Calu3 (cell line): ENCODE results near the gene SORCS3. TPM values are rescaled to one million over a fixed set of nuclear protein-coding genes. Genes with fewer than 3 reads are reported as not detected.

Source experiments
- BruUV-seq: library from RNA; stranded (reverse); fragments of 400-500 nt; replicated peaks from 2 replicates; lab custom pipeline; 2021; lab: Mats Ljungman, UMichigan
- CTCF ChIA-PET: fragments of 300-600 bp; sonication (Branson Sonifier 250); formaldehyde crosslinking; loops from one replicate; lab custom pipeline; 2022; ENCODE audit warnings: antibody characterized with exemption; lab: Charles Lee
- DNase-seq: peaks from one replicate; pipeline ENCODE4 v3.0.0; 2022
- H3K27ac Mint-ChIP-seq: one replicate; pipeline ENCODE4 v1.8.0; 2022; ENCODE audit warnings: mixed read lengths; ENCODE audit not compliant: unreplicated experiment
- H3K27me3 Mint-ChIP-seq: one replicate; pipeline ENCODE4 v1.8.0; 2022; ENCODE audit warnings: mixed read lengths; ENCODE audit not compliant: unreplicated experiment
- H3K36me3 Mint-ChIP-seq: one replicate; pipeline ENCODE4 v1.8.0; 2022; ENCODE audit warnings: mild to moderate bottlenecking, moderate library complexity, mixed read lengths; ENCODE audit not compliant: insufficient read depth, unreplicated experiment
- H3K4me1 Mint-ChIP-seq: one replicate; pipeline ENCODE4 v1.8.0; 2022; ENCODE audit warnings: mild to moderate bottlenecking, low read depth, mixed read lengths; ENCODE audit not compliant: unreplicated experiment
- H3K4me3 Mint-ChIP-seq: one replicate; pipeline ENCODE4 v1.8.0; 2022; ENCODE audit warnings: mild to moderate bottlenecking, low read depth, moderate library complexity, mixed read lengths; ENCODE audit not compliant: unreplicated experiment
- H3K9me3 Mint-ChIP-seq: one replicate; pipeline ENCODE4 v1.8.0; 2022; ENCODE audit warnings: low read depth, mixed read lengths; ENCODE audit not compliant: unreplicated experiment
- intact Hi-C: fragments of 100-400 bp; cut with micrococcal nuclease; formaldehyde crosslinking; loops from one replicate; pipeline ENCODE4 v1.10.0; 2022; ENCODE audit not compliant: unreplicated experiment
- total RNA-seq: library from RNA; stranded (reverse); gene quantifications from 2 replicates; pipeline ENCODE4 v1.2.3, GENCODE V29; 2022
- TF ChIP-seq, protein P1 (sequence below): fragments of 200-600 bp; IDR thresholded peaks from one replicate; pipeline ENCODE4 v1.8.0; 2022; ENCODE audit warnings: antibody characterized with exemption; ENCODE audit not compliant: unreplicated experiment

The SORCS3 gene
- total RNA-seq, 1 experiment from 2014 or later, result not detected

DNA sequence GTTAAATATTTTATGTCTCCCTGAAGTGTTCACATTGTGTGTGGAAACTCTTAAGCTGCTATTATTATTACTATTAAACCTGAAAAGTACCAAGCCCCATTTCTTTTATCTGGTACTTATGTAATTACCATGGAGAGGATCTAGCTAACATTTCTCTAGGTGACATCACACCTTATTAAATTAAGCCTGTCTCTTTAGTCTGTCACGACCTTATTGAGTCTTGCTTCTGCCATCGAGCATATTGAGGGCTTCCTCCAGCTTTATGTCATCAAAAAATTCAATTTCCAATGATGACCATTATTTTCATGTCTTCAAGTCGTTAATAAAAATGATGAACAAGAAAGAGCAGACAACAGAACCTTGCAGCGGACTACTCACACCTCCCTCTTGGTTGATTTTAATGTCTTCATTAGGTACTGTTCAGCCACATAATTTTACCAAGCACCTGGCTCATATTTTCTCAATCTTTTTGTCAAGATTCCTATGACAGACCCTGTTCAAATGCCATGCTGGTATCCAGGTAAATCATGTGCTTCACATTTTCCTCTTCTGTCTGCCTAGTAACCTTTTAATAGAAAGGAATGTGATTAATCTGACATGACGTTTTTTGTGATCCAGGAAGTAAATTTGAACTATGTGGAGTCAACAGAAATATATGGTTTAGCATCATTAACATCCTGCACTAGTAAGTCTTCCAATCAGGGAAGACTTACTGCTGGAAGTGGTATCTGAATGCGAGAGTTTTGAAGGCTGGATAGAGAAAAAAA lies 556.7 kb downstream of the SORCS3 start:
- H3K4me1 Mint-ChIP-seq, result no peaks in the 10 kb centered on the region
- no TSS peak for BruUV-seq
- intact Hi-C loops, result no loop called here
- H3K9me3 Mint-ChIP-seq, result peaks cover 9% of the 10 kb centered on the region
- no peak overlapping the region for H3K27ac Mint-ChIP-seq
- no peaks in the 10 kb centered on the region for H3K27me3 Mint-ChIP-seq
- no peak overlapping the region for H3K4me3 Mint-ChIP-seq
- CTCF ChIA-PET, result no interaction called here
- no peaks in the 10 kb centered on the region for H3K36me3 Mint-ChIP-seq
- TF ChIP-seq, protein P1, sequence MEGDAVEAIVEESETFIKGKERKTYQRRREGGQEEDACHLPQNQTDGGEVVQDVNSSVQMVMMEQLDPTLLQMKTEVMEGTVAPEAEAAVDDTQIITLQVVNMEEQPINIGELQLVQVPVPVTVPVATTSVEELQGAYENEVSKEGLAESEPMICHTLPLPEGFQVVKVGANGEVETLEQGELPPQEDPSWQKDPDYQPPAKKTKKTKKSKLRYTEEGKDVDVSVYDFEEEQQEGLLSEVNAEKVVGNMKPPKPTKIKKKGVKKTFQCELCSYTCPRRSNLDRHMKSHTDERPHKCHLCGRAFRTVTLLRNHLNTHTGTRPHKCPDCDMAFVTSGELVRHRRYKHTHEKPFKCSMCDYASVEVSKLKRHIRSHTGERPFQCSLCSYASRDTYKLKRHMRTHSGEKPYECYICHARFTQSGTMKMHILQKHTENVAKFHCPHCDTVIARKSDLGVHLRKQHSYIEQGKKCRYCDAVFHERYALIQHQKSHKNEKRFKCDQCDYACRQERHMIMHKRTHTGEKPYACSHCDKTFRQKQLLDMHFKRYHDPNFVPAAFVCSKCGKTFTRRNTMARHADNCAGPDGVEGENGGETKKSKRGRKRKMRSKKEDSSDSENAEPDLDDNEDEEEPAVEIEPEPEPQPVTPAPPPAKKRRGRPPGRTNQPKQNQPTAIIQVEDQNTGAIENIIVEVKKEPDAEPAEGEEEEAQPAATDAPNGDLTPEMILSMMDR, result no peak
- no peak for DNase-seq

GRCh38 chr10:105206616-105207015 lies 565.5 kb downstream of the SORCS3 start:
- H3K9me3 Mint-ChIP-seq, result peaks cover 10% of the 10 kb centered on the region
- BruUV-seq, result no TSS peak
- H3K36me3 Mint-ChIP-seq, result no peaks in the 10 kb centered on the region

DNA sequence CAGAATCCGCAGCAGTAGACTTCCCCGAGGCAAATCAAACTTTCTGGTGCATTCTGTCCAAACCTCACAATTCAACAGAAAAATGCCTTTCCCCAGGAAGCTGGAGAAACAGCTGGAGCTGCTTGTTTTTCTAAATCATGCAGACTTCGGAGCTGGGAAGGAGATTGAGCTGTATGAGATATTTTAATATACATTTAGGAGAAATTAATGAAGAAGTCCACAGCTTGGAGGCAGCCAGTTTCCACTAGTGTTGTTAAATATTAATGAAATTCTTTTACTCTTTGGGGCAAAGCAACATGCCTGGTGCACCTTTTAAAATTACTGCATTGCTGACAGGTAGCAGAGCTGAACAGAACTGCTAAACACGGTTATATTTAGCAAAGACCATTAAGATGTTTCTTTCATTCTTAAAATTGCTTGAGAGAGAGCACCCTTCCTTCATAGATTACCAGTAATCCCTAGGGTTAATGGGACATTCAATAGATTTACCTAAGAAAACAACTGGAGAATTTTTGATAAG lies 566.4 kb downstream of the SORCS3 start:
- no peak overlapping the region for H3K27ac Mint-ChIP-seq
- TF ChIP-seq, protein P1, result no peak
- DNase-seq, result no peak
- H3K4me1 Mint-ChIP-seq, result no peaks in the 10 kb centered on the region
- no TSS peak for BruUV-seq
- no peaks in the 10 kb centered on the region for H3K27me3 Mint-ChIP-seq
- H3K4me3 Mint-ChIP-seq, result no peak overlapping the region
- no peaks in the 10 kb centered on the region for H3K36me3 Mint-ChIP-seq
- CTCF ChIA-PET, result no interaction called here
- intact Hi-C loops, result no loop called here
- peaks cover 5% of the 10 kb centered on the region for H3K9me3 Mint-ChIP-seq

More at GRCh38 chr10:105206616-105207015, 565.5 kb downstream of the SORCS3 start:
- Mint-ChIP-seq H3K4me1 (no peaks in the 10 kb centered on the region), H3K27ac (no peak overlapping the region), H3K4me3 (no peak overlapping the region), H3K27me3 (no peaks in the 10 kb centered on the region)
- CTCF ChIA-PET, result no interaction called here
- DNase-seq, result no peak
- TF ChIP-seq, protein P1, result no peak
- intact Hi-C loops, result no loop called here

- BruUV-seq, result no TSS peak
- CTCF ChIA-PET, result no interaction called here
- intact Hi-C loops, result no loop called here
- TF ChIP-seq, protein P1, result no peak
- no peaks in the 10 kb centered on the region for H3K27me3 Mint-ChIP-seq
- H3K9me3 Mint-ChIP-seq, result peaks cover 6% of the 10 kb centered on the region
- no peak overlapping the region for H3K4me3 Mint-ChIP-seq
- no peak overlapping the region for H3K27ac Mint-ChIP-seq
- DNase-seq, result no peak
- no peaks in the 10 kb centered on the region for H3K36me3 Mint-ChIP-seq
- no peaks in the 10 kb centered on the region for H3K4me1 Mint-ChIP-seq
These were observed 569.5 kb downstream of the SORCS3 start for GRCh38 chr10:105210546-105210945.
